B cell (primary cell): ENCODE results near the gene ZFP2.

Source experiments
- EZH2 ChIP-seq: IDR thresholded peaks from 2 replicates; pipeline ENCODE4 v1.6.1; 2012; ENCODE audit warnings: borderline replicate concordance, low read depth, mild to moderate bottlenecking, moderate library complexity, low read length; ENCODE audit not compliant: insufficient read depth, poor library complexity, severe bottlenecking
- TF ChIP-seq, protein P1 (sequence below): fragments of 200-600 bp; IDR thresholded peaks from one replicate; pipeline ENCODE4 v1.8.0; 2022; ENCODE audit warnings: antibody characterized with exemption, mild to moderate bottlenecking

GRCh38 chr5:178872302-178872701, 23.4 kb upstream of the ZFP2 start:
- TF ChIP-seq, protein P1, sequence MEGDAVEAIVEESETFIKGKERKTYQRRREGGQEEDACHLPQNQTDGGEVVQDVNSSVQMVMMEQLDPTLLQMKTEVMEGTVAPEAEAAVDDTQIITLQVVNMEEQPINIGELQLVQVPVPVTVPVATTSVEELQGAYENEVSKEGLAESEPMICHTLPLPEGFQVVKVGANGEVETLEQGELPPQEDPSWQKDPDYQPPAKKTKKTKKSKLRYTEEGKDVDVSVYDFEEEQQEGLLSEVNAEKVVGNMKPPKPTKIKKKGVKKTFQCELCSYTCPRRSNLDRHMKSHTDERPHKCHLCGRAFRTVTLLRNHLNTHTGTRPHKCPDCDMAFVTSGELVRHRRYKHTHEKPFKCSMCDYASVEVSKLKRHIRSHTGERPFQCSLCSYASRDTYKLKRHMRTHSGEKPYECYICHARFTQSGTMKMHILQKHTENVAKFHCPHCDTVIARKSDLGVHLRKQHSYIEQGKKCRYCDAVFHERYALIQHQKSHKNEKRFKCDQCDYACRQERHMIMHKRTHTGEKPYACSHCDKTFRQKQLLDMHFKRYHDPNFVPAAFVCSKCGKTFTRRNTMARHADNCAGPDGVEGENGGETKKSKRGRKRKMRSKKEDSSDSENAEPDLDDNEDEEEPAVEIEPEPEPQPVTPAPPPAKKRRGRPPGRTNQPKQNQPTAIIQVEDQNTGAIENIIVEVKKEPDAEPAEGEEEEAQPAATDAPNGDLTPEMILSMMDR = no peak
- TF ChIP-seq EZH2 = no peak
